Right lobe of liver (tissue), 4 donors: Measurements from ENCODE around the gene MAGI1.

Experiments used
- POLR2A ChIP-seq: fragments of 450-650 bp; IDR thresholded peaks from one replicate; pipeline ENCODE4 v1.6.1; 2017; ENCODE audit warnings: antibody characterized with exemption, mild to moderate bottlenecking
- TF ChIP-seq, protein P1 (sequence below), 4 donors: fragments of 200-600 bp in 3 of 4; fragments of 450-650 bp in 1 of 4; IDR thresholded peaks; one replicate each; pipeline versions ENCODE4 v1.5.1 to v1.8.0; 2016 to 2022; ENCODE audit warnings: antibody characterized with exemption in 4 of 4, mild to moderate bottlenecking in 2 of 4
- donor health status: DM: no; HTN: no; CAD: no.
- donor health status: DM: no; HTN: no; CAD: no.
- donor health status: DM: no; HTN: yes; CAD: no.

DNA sequence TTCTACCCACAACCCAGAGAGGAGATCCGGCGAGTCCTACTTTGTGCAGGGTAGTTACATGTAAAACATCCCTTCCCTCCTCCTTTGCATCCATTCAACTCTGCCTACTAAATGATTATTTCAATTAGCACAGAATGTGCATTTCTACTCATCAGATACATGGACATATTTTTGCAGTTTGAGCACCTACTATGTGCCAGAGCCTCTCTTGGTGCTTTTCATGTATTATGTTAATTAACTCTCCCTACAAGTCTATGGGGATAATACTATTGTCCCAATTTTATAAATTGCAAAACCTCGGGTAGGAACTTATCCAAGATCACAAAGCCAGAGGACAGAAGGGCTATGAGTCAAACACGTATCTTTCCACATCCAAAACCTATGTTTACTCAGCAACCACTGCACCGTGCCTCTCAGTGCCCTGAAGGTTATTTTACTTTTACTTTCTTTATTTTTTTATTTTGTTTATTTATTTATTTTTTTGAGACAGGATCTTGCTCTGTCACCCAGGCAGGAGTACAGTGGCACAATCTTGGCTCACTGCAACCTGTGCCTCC is 432.8 kb downstream of the MAGI1 start:
- TF ChIP-seq, protein P1, sequence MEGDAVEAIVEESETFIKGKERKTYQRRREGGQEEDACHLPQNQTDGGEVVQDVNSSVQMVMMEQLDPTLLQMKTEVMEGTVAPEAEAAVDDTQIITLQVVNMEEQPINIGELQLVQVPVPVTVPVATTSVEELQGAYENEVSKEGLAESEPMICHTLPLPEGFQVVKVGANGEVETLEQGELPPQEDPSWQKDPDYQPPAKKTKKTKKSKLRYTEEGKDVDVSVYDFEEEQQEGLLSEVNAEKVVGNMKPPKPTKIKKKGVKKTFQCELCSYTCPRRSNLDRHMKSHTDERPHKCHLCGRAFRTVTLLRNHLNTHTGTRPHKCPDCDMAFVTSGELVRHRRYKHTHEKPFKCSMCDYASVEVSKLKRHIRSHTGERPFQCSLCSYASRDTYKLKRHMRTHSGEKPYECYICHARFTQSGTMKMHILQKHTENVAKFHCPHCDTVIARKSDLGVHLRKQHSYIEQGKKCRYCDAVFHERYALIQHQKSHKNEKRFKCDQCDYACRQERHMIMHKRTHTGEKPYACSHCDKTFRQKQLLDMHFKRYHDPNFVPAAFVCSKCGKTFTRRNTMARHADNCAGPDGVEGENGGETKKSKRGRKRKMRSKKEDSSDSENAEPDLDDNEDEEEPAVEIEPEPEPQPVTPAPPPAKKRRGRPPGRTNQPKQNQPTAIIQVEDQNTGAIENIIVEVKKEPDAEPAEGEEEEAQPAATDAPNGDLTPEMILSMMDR (IDR thresholded peaks at IDR 0.05): no peak
- TF ChIP-seq POLR2A: no peak
